Nephron (organoid): ENCODE data around the gene WWOX.
A peak's percentile ranks its signal among the peaks of the same experiment; 100 is the strongest.

Source experiments
- H3K27ac Mint-ChIP-seq, 3 experiments: 2 replicates each; pipeline ENCODE4 v1.8.0; 2020; ENCODE audit warnings: mixed read lengths in 3 of 3, mild to moderate bottlenecking in 2 of 3, moderate library complexity in 1 of 3
- H3K27me3 Mint-ChIP-seq: 2 replicates; pipeline ENCODE4 v1.8.0; 2021; ENCODE audit warnings: low read depth, mild to moderate bottlenecking, moderate library complexity, mixed read lengths
- H3K36me3 Mint-ChIP-seq: 2 replicates; pipeline ENCODE4 v1.8.0; 2020; ENCODE audit warnings: low read depth, mixed read lengths
- H3K4me1 Mint-ChIP-seq: 2 replicates; pipeline ENCODE4 v1.8.0; 2020; ENCODE audit warnings: mixed read lengths
- H3K4me3 Mint-ChIP-seq, 3 experiments: 2 replicates each; pipeline ENCODE4 v1.8.0; 2020; ENCODE audit warnings: mild to moderate bottlenecking in 3 of 3, mixed read lengths in 3 of 3, moderate library complexity in 2 of 3
- H3K9me3 Mint-ChIP-seq: 2 replicates; pipeline ENCODE4 v1.8.0; 2020; ENCODE audit warnings: mixed read lengths
- TF ChIP-seq, protein P1 (sequence below), 3 experiments: fragments of 200-600 bp; sonication (generic); IDR thresholded peaks; one replicate each; pipeline ENCODE4 v1.5.0; 2021; ENCODE audit warnings: antibody characterized with exemption in 3 of 3; ENCODE audit not compliant: unreplicated experiment in 3 of 3

The WWOX gene

DNA sequence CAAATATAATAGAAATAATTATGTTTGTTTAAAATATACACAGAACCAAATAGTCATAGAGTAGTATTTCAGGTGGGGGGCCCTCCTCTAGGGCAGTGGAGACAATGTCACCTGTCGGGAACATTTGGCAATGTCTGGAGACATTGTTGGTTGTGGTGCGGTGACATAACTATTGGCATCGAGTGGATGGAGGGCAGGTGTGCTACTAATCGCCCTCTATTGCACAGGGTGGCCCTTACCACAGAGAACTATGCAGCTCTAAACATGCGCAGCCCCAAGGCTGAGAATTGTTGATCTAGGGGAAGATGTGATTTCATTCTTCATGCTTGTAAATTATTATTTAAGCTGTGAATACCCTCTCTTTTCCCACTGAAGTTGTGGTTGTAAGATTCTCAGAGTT lies 594.0 kb downstream of the WWOX start:
- TF ChIP-seq, protein P1, sequence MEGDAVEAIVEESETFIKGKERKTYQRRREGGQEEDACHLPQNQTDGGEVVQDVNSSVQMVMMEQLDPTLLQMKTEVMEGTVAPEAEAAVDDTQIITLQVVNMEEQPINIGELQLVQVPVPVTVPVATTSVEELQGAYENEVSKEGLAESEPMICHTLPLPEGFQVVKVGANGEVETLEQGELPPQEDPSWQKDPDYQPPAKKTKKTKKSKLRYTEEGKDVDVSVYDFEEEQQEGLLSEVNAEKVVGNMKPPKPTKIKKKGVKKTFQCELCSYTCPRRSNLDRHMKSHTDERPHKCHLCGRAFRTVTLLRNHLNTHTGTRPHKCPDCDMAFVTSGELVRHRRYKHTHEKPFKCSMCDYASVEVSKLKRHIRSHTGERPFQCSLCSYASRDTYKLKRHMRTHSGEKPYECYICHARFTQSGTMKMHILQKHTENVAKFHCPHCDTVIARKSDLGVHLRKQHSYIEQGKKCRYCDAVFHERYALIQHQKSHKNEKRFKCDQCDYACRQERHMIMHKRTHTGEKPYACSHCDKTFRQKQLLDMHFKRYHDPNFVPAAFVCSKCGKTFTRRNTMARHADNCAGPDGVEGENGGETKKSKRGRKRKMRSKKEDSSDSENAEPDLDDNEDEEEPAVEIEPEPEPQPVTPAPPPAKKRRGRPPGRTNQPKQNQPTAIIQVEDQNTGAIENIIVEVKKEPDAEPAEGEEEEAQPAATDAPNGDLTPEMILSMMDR (IDR thresholded peaks at IDR 0.05; ENCODE audit: unreplicated experiment in 3 of 3) = no peak
- peaks cover 3% of the 10 kb centered on the region for H3K9me3 Mint-ChIP-seq
- no peaks in the 10 kb centered on the region for H3K36me3 Mint-ChIP-seq
- H3K4me1 Mint-ChIP-seq = peaks cover 43% of the 10 kb centered on the region
- no peak overlapping the region for H3K4me3 Mint-ChIP-seq
- H3K27ac Mint-ChIP-seq = peak overlapping the region; percentile 37 to 62 (median 56)
- no peaks in the 10 kb centered on the region for H3K27me3 Mint-ChIP-seq

DNA sequence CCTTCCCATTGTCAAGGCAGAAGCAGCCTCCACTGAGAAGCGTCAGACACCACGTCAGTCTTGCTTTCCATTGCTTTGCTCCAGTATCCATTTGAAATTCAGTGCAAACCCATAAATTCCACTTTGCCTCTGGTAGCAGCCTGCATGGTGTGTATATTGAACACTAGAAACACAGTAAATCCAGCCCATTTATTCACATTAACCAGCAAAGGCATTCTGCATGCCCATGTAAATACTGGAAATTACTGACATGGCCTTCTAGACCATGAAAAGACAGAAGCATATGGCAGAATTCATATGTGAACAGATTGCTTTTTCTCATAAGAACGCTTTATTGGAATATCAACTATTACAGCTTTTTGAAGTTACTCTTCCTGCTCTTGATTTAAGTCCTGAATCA lies 595.0 kb downstream of the WWOX start:
- Mint-ChIP-seq H3K27me3 (no peaks in the 10 kb centered on the region), H3K36me3 (no peaks in the 10 kb centered on the region), H3K4me1 (peaks cover 34% of the 10 kb centered on the region), H3K4me3 (peak overlapping the region in 1 of 3 experiments; percentile 26), H3K9me3 (peaks cover 3% of the 10 kb centered on the region), H3K27ac (peak overlapping the region; percentile 12 to 70 (median 64))
- TF ChIP-seq, protein P1 (IDR thresholded peaks at IDR 0.05; ENCODE audit: unreplicated experiment in 3 of 3) = no peak

DNA sequence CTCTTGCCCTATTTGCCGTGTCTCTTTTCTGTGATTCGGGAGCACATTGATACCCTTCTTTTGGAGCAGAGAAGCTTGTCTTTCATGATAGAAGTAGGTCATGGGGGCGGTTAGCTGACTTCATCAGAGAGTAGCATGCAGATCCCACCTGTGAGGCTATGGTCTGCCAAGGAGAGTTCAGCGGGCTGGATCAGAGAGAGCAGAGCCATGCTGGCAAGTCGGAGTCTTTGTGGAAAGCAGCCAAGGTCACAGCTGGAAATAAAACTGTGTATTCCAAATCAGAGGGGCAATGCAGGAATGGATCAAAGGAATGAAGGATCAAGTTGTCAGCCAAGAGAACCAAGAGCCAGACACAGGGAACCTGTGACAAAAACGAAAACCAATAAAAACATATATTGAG lies 595.9 kb downstream of the WWOX start:
- Mint-ChIP-seq H3K27me3 (no peaks in the 10 kb centered on the region), H3K27ac (peak overlapping the region in 2 of 3 experiments; percentile 1 to 8), H3K4me3 (no peak overlapping the region), H3K9me3 (peaks cover 3% of the 10 kb centered on the region), H3K36me3 (no peaks in the 10 kb centered on the region), H3K4me1 (peaks cover 30% of the 10 kb centered on the region)
- TF ChIP-seq, protein P1 (IDR thresholded peaks at IDR 0.05; ENCODE audit: unreplicated experiment in 3 of 3) = no peak

DNA sequence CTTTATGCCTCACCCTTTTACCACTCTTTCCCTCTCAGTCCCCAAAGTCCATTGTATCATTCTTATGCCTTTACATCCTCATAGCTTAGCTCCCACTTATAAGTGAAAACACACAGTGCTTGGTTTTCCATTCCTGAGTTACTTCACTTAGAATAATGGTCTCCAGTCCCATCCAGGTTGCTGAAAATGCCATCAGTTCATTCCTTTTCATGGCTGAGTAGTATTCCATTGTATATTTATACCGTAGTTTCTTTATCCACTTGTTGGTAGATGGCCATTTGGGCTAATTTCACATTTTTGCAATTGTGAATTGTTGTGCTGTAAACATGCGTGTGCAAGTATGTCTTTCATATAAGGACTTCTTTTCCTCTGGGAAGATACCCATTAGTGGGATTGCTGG lies 597.3 kb downstream of the WWOX start:
- Mint-ChIP-seq H3K4me1 (peaks cover 29% of the 10 kb centered on the region), H3K27ac (no peak overlapping the region)

DNA sequence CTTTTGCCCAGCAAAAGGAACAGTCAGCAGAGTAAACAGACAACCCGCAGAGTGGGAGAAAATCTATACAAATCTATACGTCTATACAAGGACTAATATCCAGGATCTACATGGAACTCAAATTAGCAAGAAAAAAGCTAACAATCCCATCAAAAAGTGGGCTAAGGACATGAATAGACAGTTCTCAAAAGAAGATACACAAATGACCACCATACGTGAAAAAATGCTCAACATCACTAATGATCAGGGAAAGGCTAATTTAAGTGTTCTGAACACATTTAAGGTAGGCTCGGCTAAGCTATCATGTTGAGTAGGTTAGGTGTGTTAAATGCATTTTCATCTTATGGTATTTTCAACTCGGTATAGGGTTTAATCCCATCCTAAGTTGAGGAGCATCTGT lies 598.0 kb downstream of the WWOX start:
- Mint-ChIP-seq H3K27me3 (no peaks in the 10 kb centered on the region), H3K36me3 (no peaks in the 10 kb centered on the region), H3K4me3 (no peak overlapping the region), H3K4me1 (peaks cover 26% of the 10 kb centered on the region), H3K27ac (no peak overlapping the region), H3K9me3 (no peaks in the 10 kb centered on the region)
- TF ChIP-seq, protein P1 (IDR thresholded peaks at IDR 0.05; ENCODE audit: unreplicated experiment in 3 of 3) = no peak

More for the DNA sequence above, 597.3 kb downstream of the WWOX start:
- TF ChIP-seq, protein P1 (IDR thresholded peaks at IDR 0.05; ENCODE audit: unreplicated experiment in 3 of 3) = no peak
- H3K4me3 Mint-ChIP-seq = no peak overlapping the region
- H3K36me3 Mint-ChIP-seq = no peaks in the 10 kb centered on the region
- no peaks in the 10 kb centered on the region for H3K9me3 Mint-ChIP-seq
- H3K27me3 Mint-ChIP-seq = no peaks in the 10 kb centered on the region

DNA sequence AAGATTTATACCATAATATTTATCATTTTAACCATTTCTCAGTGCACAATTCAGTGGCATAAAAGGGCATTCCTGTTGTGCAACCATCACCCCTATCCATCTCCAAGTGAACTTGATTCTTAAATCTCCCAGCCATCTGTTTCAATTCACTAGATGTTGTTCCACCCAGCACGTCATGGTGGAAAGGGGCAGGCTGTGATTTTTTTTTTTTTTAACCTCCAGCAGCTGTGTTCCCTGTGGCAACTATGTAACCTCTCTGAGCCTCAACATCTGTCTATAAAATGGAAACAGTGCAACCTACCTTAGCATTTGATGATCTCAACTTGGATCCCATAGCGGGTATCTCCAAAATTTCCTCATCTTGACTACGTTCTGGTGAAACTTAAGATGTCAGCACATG lies 604.5 kb downstream of the WWOX start:
- peaks cover 5% of the 10 kb centered on the region for H3K9me3 Mint-ChIP-seq
- no peaks in the 10 kb centered on the region for H3K36me3 Mint-ChIP-seq
- TF ChIP-seq, protein P1 (IDR thresholded peaks at IDR 0.05; ENCODE audit: unreplicated experiment in 3 of 3) = no peak
- peaks cover 29% of the 10 kb centered on the region for H3K4me1 Mint-ChIP-seq
- no peak overlapping the region for H3K27ac Mint-ChIP-seq
- no peaks in the 10 kb centered on the region for H3K27me3 Mint-ChIP-seq
- no peak overlapping the region for H3K4me3 Mint-ChIP-seq
